ENCODE results near the gene MMP17.
A peak's percentile ranks its signal among the peaks of the same experiment; 100 is the strongest.

The MMP17 gene

GRCh38 chr12:131850856-131851559, 22.8 kb downstream of the MMP17 start:
- DNase-seq (ENCODE audit: low spot score), result no peak

GRCh38 chr12:131851741-131852550, 23.8 kb downstream of the MMP17 start:
- DNase-seq (ENCODE audit: low spot score), result no peak

GRCh38 chr12:131852551-131853299, 24.5 kb downstream of the MMP17 start:
- DNase-seq (ENCODE audit: low spot score), result no peak

- no peak for DNase-seq (ENCODE audit: low spot score)
Measured at GRCh38 chr12:131853832-131854797, 25.9 kb downstream of the MMP17 start.

- no peak for DNase-seq (ENCODE audit: low spot score)
Measured at GRCh38 chr12:131854861-131855476, 26.8 kb downstream of the MMP17 start.

- DNase-seq (ENCODE audit: low spot score), result no peak
Measured at GRCh38 chr12:131855521-131856142, 27.4 kb downstream of the MMP17 start.

GRCh38 chr12:131856366-131857097, 28.3 kb downstream of the MMP17 start:
- no peak for DNase-seq (ENCODE audit: low spot score)

- no peak for DNase-seq (ENCODE audit: low spot score)
Measured at GRCh38 chr12:131857908-131858850, 30.0 kb downstream of the MMP17 start.

- peak; percentile 68 for DNase-seq (ENCODE audit: low spot score)
Measured at GRCh38 chr12:131860472-131861260, 32.5 kb downstream of the MMP17 start.

GRCh38 chr12:131861261-131862083, 33.3 kb downstream of the MMP17 start:
- DNase-seq (ENCODE audit: low spot score), result no peak

- DNase-seq (ENCODE audit: low spot score), result no peak
Measured at GRCh38 chr12:131862084-131862441, 33.9 kb downstream of the MMP17 start.

GRCh38 chr12:131862600-131862993, 34.4 kb downstream of the MMP17 start:
- no peak for DNase-seq (ENCODE audit: low spot score)

- peak; percentile 73 for DNase-seq (ENCODE audit: low spot score)
Measured at GRCh38 chr12:131862994-131863710, 35.0 kb downstream of the MMP17 start.

- peak; percentile 14 for DNase-seq (ENCODE audit: low spot score)
Measured at GRCh38 chr12:131863711-131864396, 35.7 kb downstream of the MMP17 start.

- DNase-seq (ENCODE audit: low spot score), result no peak
Measured at GRCh38 chr12:131864469-131864868, 36.3 kb downstream of the MMP17 start.

Data from iPS-NIHi11 (cell line).